Measurements from ENCODE around the gene VDAC1.
"Not testable (repeated sequence)": the region's sequence is repeated elsewhere in the genome, so short reads cannot be mapped to it uniquely, and the experiment has no call there.

- TF ChIP-seq EZH2 (IDR thresholded peaks at IDR 0.05; ENCODE audit: borderline replicate concordance, insufficient read depth, low read depth, low read length, poor library complexity, severe bottlenecking); CTCF (IDR thresholded peaks at IDR 0.05): not testable (repeated sequence)
These were observed 48.6 kb downstream of the VDAC1 start for GRCh38 chr5:133956196-133956595.
